Esophagus squamous epithelium (tissue), 5 donors: ENCODE data around the gene BANF2. TPM values are rescaled to one million over a fixed set of nuclear protein-coding genes. Genes with fewer than 3 reads are reported as not detected.

Source experiments
- DNase-seq: peaks from one replicate; lab custom pipeline; 2025; lab: John Stamatoyannopoulos, UW
- H3K27ac ChIP-seq, 4 donors: fragments of 200-600 bp; sonication (generic); one replicate each; pipeline ENCODE4 v1.5.1; 2016 to 2019; ENCODE audit warnings: mild to moderate bottlenecking in 1 of 4
- H3K27me3 ChIP-seq, 4 donors: fragments of 200-600 bp; sonication (generic); 1 replicate in 3 of 4; 2 replicates in 1 of 4; pipeline versions ENCODE4 v1.5.1 to v1.6.0; 2017 to 2021; ENCODE audit warnings: antibody characterized with exemption in 1 of 4
- H3K36me3 ChIP-seq, 3 donors: fragments of 200-600 bp; sonication (generic); one replicate each; pipeline ENCODE4 v1.5.1; 2016 to 2019
- H3K4me1 ChIP-seq, 3 donors: fragments of 200-600 bp; sonication (generic); one replicate each; pipeline ENCODE4 v1.5.1; 2017 to 2019
- H3K4me3 ChIP-seq, 4 donors: fragments of 200-600 bp; sonication (generic); 1 replicate in 3 of 4; 2 replicates in 1 of 4; pipeline ENCODE4 v1.5.1; 2016 to 2019; ENCODE audit warnings: mild to moderate bottlenecking in 2 of 4, moderate library complexity in 1 of 4
- H3K9me3 ChIP-seq, 3 donors: fragments of 200-600 bp; sonication (generic); one replicate each; pipeline ENCODE4 v1.5.1; 2016 to 2019
- POLR2A ChIP-seq, 4 donors: fragments of 450-650 bp; IDR thresholded peaks; one replicate each; pipeline ENCODE4 v1.6.1; 2017; ENCODE audit warnings: antibody characterized with exemption in 4 of 4, mild to moderate bottlenecking in 4 of 4, moderate library complexity in 3 of 4
- whole genome bisulfite sequencing, 2 donors: methylation state at CpG; one replicate each; pipeline ENCODE4 v1.1.5; 2018; 5-methylcytosine and 5-hydroxymethylcytosine counted together
- intact Hi-C: fragments of 100-400 bp; cut with DNase I; formaldehyde crosslinking; loops from one replicate; pipeline ENCODE4 v1.15.0; 2022
- total RNA-seq, 4 donors: library from RNA; depleted of rRNA; stranded (reverse); fragments of >200 nt; gene quantifications; one replicate each; pipeline ENCODE4 v1.1.0, GENCODE V29; 2016
- TF ChIP-seq, protein P1 (sequence below), 6 experiments: fragments of 450-650 bp in 4 of 6; fragments of 200-600 bp in 2 of 6; sonication (generic) in 2 of 6; IDR thresholded peaks; one replicate each; pipeline ENCODE4 v1.5.1; 2016 to 2019; ENCODE audit warnings: antibody characterized with exemption in 6 of 6, mild to moderate bottlenecking in 4 of 6, moderate library complexity in 4 of 6
- donor health status: DM: yes; HTN: yes; CAD: no.

Gene BANF2
- total RNA-seq, 4 donors from 2014 or later, result not detected

DNA sequence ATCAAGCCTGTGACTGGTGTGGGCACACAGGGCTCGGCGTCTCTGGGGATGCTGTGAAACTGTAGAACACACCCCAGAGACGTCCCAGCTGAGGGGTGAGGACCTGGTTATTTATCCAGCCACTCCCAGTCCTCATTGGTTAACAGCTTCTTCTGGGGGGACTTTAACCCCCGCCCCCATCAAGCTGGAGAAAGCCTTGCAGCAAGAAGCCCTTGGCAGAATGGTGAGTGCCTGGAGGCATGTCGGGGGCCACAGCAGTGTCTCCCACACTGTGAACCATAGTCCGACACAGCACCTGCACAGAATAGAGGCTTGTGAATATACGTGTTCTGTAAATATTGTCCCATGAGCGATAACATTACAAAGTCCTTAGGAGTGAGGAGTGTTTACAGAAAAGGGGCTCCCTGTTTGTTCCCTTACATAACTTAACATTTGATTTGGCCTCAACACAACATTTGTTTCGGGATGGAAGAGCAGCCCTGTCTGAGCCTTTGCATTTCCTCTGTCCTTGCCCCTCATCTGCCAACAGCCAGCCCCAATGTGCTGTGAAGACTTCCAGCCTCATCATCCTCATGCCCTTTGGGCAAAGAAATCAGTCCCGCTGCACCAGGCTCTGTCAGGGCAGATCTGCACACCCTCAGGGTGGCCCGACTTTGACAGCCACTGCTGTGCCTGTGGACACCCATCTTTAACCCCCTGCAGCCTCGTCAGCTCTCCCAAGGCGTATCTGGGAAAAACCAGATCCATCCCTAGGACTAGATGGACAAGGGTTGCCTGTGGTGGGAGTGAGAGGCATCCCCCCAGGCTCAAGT is 15.5 kb upstream of the BANF2 start:
- H3K27ac ChIP-seq, result no peak overlapping the region
- 59 to 69% methylated on average over 8 to 11 of the region's 13 CpGs for WGBS, 2 donors
- H3K4me1 ChIP-seq, result peaks cover 11 to 26% (median 15%) of the 10 kb centered on the region in 3 donors
- no peaks in the 10 kb centered on the region for H3K9me3 ChIP-seq
- DNase-seq, result no peak
- intact Hi-C loops, result loop anchor here (5.0 kb wide), 1 partner anchor 213 kb away; no protein-coding TSS in a partner anchor
- peaks cover 0 to 14% (median 0%) of the 10 kb centered on the region in 4 donors for H3K27me3 ChIP-seq
- no peak overlapping the region for H3K4me3 ChIP-seq
- peaks cover 0 to under 1% (median 0%) of the 10 kb centered on the region in 3 donors for H3K36me3 ChIP-seq
- TF ChIP-seq, protein P1, sequence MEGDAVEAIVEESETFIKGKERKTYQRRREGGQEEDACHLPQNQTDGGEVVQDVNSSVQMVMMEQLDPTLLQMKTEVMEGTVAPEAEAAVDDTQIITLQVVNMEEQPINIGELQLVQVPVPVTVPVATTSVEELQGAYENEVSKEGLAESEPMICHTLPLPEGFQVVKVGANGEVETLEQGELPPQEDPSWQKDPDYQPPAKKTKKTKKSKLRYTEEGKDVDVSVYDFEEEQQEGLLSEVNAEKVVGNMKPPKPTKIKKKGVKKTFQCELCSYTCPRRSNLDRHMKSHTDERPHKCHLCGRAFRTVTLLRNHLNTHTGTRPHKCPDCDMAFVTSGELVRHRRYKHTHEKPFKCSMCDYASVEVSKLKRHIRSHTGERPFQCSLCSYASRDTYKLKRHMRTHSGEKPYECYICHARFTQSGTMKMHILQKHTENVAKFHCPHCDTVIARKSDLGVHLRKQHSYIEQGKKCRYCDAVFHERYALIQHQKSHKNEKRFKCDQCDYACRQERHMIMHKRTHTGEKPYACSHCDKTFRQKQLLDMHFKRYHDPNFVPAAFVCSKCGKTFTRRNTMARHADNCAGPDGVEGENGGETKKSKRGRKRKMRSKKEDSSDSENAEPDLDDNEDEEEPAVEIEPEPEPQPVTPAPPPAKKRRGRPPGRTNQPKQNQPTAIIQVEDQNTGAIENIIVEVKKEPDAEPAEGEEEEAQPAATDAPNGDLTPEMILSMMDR (IDR thresholded peaks at IDR 0.05), result no peak
- no peak for TF ChIP-seq POLR2A (IDR thresholded peaks at IDR 0.05)

DNA sequence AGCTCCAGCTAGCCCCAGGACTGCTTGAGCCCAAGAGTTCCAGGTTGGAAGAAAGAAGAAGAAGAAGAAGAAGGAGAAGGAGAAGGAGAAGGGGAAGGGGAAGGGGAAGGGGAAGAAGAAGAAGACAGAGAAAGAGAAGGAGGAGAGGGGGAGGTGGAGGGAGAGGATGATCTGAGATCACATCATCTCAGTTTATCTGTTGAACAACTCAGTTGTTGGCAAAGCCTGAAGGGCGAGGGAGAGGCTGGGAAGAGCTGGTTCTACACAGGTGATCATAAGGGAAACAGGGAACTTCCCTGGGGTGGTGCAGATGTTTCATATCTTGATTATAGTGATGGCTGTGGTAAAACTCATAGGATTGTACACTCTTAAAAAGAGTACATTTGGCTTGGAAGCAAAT is 14.6 kb upstream of the BANF2 start:
- Histone ChIP-seq H3K4me1 (peaks cover 6 to 17% (median 8%) of the 10 kb centered on the region in 3 donors), H3K27me3 (peaks cover 0 to 14% (median 0%) of the 10 kb centered on the region in 4 donors), H3K27ac (no peak overlapping the region), H3K36me3 (no peaks in the 10 kb centered on the region), H3K9me3 (no peaks in the 10 kb centered on the region), H3K4me3 (no peak overlapping the region)
- no peak for TF ChIP-seq POLR2A (IDR thresholded peaks at IDR 0.05)
- TF ChIP-seq, protein P1 (IDR thresholded peaks at IDR 0.05), result no peak
- no peak for DNase-seq
- WGBS, 2 donors, result 35 to 67% methylated on average over 1 of the region's 1 CpG
- intact Hi-C loops, result no loop called here

DNA sequence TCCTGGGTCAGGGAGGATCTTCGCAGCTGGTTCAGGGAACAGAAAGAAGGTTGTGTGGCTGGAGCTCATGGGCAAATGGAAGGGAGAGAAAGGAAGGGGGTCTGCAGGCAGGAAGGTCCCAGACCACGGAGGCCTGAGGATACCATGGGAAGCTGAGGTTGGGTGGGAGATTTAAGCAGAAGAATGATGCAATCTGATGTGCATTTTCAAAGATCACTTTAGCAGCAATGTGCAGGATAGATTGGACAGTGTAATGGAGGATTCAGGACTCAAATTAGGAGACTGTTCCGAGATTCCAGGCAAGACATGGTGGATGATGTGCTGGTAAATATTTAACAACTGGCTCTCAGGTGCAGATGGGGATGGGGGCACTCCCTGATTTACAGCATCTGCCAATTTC is 12.0 kb upstream of the BANF2 start:
- 77 to 89% methylated on average over 3 of the region's 3 CpGs for WGBS, 2 donors
- no peak for TF ChIP-seq POLR2A (IDR thresholded peaks at IDR 0.05)
- TF ChIP-seq, protein P1 (IDR thresholded peaks at IDR 0.05), result no peak
- no peak for DNase-seq
- H3K4me1 ChIP-seq, result peaks cover 0 to 5% (median 3%) of the 10 kb centered on the region in 3 donors
- no peak overlapping the region for H3K27ac ChIP-seq
- intact Hi-C loops, result no loop called here
- H3K9me3 ChIP-seq, result no peaks in the 10 kb centered on the region
- H3K36me3 ChIP-seq, result no peaks in the 10 kb centered on the region
- peaks cover 0 to 14% (median 0%) of the 10 kb centered on the region in 4 donors for H3K27me3 ChIP-seq
- no peak overlapping the region for H3K4me3 ChIP-seq

DNA sequence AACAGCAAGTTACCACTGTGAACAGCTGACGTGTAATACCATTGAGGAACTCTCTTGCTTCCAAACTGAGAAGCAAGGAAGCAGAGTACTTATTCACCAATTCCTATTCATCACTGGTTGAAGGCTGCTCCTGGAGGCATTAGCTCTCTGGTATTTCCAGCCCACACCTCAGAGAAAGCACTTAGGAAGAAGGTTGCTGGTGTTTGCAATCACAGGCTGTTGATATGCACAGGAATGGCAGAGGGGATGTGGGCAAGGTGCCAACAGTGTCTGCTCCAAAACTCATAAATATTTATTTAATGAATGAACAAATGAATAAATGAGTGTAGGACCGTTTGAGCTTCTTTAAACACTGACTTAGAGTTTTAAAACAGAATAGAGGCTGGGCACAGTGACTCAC is 10.8 kb upstream of the BANF2 start:
- H3K4me3 ChIP-seq, result no peak overlapping the region
- 27% methylated on average over 2 of the region's 2 CpGs for WGBS, 2 donors
- no peaks in the 10 kb centered on the region for H3K9me3 ChIP-seq
- no peak for TF ChIP-seq POLR2A (IDR thresholded peaks at IDR 0.05)
- TF ChIP-seq, protein P1 (IDR thresholded peaks at IDR 0.05), result no peak
- intact Hi-C loops, result no loop called here
- peaks cover 0 to 12% (median 0%) of the 10 kb centered on the region in 3 donors for H3K4me1 ChIP-seq
- no peak overlapping the region for H3K27ac ChIP-seq
- H3K36me3 ChIP-seq, result no peaks in the 10 kb centered on the region
- no peak for DNase-seq
- peaks cover 0 to 12% (median 0%) of the 10 kb centered on the region in 4 donors for H3K27me3 ChIP-seq

DNA sequence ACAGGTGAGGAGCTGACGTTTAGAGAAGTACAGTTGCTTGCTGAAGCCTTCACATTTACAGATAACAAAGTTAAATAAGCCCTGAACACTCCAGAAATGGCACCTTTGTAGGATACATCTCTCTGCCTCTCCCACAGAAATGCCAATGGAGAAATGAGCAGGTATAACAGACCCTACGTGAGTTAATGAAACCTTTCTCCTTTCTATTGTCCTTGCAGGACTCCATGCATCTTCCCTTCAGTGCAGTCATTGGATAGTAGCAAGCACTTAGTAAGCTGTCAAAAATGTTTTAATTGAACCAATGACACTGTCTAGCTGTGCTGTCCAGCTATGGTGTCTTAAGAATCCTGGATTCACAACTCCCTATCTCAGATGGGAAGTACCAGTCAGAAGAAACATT is 9.6 kb upstream of the BANF2 start:
- H3K4me3 ChIP-seq, result no peak overlapping the region

More for the DNA sequence above, 9.6 kb upstream of the BANF2 start:
- WGBS, 2 donors, result 72 to 79% methylated on average over 2 of the region's 2 CpGs
- Histone ChIP-seq H3K27ac (no peak overlapping the region), H3K9me3 (no peaks in the 10 kb centered on the region), H3K36me3 (no peaks in the 10 kb centered on the region), H3K27me3 (peaks cover 0 to under 1% (median 0%) of the 10 kb centered on the region in 4 donors), H3K4me1 (peaks cover 0 to 13% (median 0%) of the 10 kb centered on the region in 3 donors)
- no peak for DNase-seq
- TF ChIP-seq POLR2A (IDR thresholded peaks at IDR 0.05), result no peak
- TF ChIP-seq, protein P1 (IDR thresholded peaks at IDR 0.05), result no peak
- intact Hi-C loops, result no loop called here
